Neural crest cell (in vitro differentiated cells): ENCODE measurements around the gene PHACTR1. TPM values are rescaled to one million over a fixed set of nuclear protein-coding genes. Genes with fewer than 3 reads are reported as not detected.

Experiments used
- DNase-seq: peaks from one replicate; pipeline ENCODE4 v3.0.0; 2021; ENCODE audit warnings: low read depth, mixed read lengths, low spot score
- H3K27ac Mint-ChIP-seq: one replicate; pipeline ENCODE4 v1.8.0; 2021; ENCODE audit warnings: mild to moderate bottlenecking, mixed read lengths; ENCODE audit not compliant: unreplicated experiment
- H3K27me3 Mint-ChIP-seq: 2 replicates; pipeline ENCODE4 v1.8.0; 2021; ENCODE audit warnings: low read depth, mild to moderate bottlenecking, mixed read lengths
- H3K36me3 Mint-ChIP-seq: 2 replicates; pipeline ENCODE4 v1.8.0; 2021; ENCODE audit warnings: low read depth, mild to moderate bottlenecking, mixed read lengths
- H3K4me1 Mint-ChIP-seq: 2 replicates; pipeline ENCODE4 v1.8.0; 2021; ENCODE audit warnings: mixed read lengths
- H3K4me3 Mint-ChIP-seq: one replicate; pipeline ENCODE4 v1.8.0; 2021; ENCODE audit warnings: mild to moderate bottlenecking, mixed read lengths
- H3K9me3 Mint-ChIP-seq: 2 replicates; pipeline ENCODE4 v1.8.0; 2021; ENCODE audit warnings: mixed read lengths
- CTCF ChIP-seq: fragments of 200-600 bp; sonication (generic); conservative IDR thresholded peaks from 2 replicates; pipeline ENCODE4 v1.5.0; 2021; ENCODE audit warnings: antibody characterized with exemption, mild to moderate bottlenecking
- total RNA-seq: library from RNA; stranded (reverse); gene quantifications from 2 replicates; pipeline ENCODE4 v1.2.1, GENCODE V29; 2021

PHACTR1 gene
- total RNA-seq, 1 donor from 2014 or later, result 10.4 TPM

DNA sequence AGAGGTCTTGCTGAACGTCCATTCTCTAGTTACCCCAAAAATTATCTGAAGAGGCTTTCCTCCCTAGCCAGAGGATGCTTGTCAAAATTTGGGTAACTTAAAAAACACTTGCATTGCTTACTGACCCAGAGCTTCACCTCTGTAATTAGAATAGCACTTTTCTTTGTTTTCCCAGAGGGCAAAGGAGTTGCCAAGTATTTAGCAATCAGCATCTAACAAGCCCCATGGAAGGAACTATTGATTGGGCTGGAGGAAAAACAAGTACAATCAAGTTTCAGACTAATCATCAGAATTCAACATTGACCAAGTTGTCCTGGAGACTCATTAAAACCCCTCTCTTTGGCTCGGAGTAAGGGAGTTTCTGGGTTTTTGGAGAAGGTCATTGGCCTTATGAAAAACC, 385.4 kb downstream of the PHACTR1 start:
- Mint-ChIP-seq H3K27ac (no peak overlapping the region), H3K4me1 (no peaks in the 10 kb centered on the region), H3K36me3 (no peaks in the 10 kb centered on the region), H3K4me3 (no peak overlapping the region), H3K27me3 (no peaks in the 10 kb centered on the region), H3K9me3 (no peaks in the 10 kb centered on the region)
- TF ChIP-seq CTCF, result no peak
- DNase-seq, result no peak

DNA sequence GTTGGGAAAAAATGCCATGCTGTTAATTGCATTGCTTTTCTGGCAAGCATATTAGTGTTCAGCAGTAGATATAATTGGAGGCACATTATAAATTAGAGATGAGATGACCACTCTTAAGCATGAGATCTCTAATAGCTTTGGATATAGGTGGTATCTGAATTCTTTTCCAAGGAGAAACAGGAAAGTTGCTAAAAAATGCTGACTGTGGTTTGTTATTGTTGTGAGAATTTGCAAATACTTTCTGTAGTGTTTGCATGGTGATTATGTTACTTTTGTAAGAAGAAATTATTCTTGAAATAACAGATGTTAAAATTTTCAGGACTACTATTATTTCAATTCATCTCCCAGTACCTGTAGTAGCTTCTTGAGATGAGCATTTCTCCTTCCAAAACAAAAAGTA, 386.6 kb downstream of the PHACTR1 start:
- DNase-seq, result no peak
- Mint-ChIP-seq H3K4me3 (no peak overlapping the region), H3K27ac (no peak overlapping the region), H3K4me1 (no peaks in the 10 kb centered on the region), H3K9me3 (no peaks in the 10 kb centered on the region), H3K36me3 (no peaks in the 10 kb centered on the region), H3K27me3 (no peaks in the 10 kb centered on the region)
- no peak for TF ChIP-seq CTCF

GRCh38 chr6:13105139-13105538, 388.6 kb downstream of the PHACTR1 start:
- no peak overlapping the region for H3K4me3 Mint-ChIP-seq
- no peak for TF ChIP-seq CTCF
- H3K27ac Mint-ChIP-seq, result no peak overlapping the region
- H3K27me3 Mint-ChIP-seq, result no peaks in the 10 kb centered on the region
- no peaks in the 10 kb centered on the region for H3K9me3 Mint-ChIP-seq
- H3K4me1 Mint-ChIP-seq, result no peaks in the 10 kb centered on the region
- no peak for DNase-seq
- H3K36me3 Mint-ChIP-seq, result no peaks in the 10 kb centered on the region

- DNase-seq, result no peak
- no peak overlapping the region for H3K27ac Mint-ChIP-seq
- TF ChIP-seq CTCF, result no peak
- no peak overlapping the region for H3K4me3 Mint-ChIP-seq
- peaks cover 7% of the 10 kb centered on the region for H3K36me3 Mint-ChIP-seq
- H3K4me1 Mint-ChIP-seq, result no peaks in the 10 kb centered on the region
- no peaks in the 10 kb centered on the region for H3K27me3 Mint-ChIP-seq
- peaks cover 13% of the 10 kb centered on the region for H3K9me3 Mint-ChIP-seq
Measured at GRCh38 chr6:13112921-13113320, 396.4 kb downstream of the PHACTR1 start.

DNA sequence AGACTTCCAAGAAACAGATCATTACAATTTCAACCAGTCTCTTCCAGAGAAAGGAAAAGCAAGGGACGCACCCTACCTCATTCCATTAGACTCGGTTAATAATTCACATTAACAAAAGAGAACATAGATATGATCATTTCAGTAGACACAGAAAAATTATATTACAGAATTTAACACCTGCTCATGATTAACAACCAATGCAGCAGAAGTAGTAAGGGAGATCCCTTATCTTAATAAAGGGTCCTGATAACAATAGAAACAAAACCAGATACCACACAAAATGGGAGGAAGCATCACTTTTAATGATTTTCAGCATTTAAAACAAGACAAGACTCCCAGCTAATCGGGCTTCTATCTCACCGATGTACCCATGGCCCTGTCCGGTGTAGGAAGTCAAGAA, 396.8 kb downstream of the PHACTR1 start:
- Mint-ChIP-seq H3K4me1 (no peaks in the 10 kb centered on the region), H3K36me3 (peaks cover 7% of the 10 kb centered on the region), H3K27me3 (no peaks in the 10 kb centered on the region), H3K4me3 (no peak overlapping the region), H3K9me3 (peaks cover 13% of the 10 kb centered on the region), H3K27ac (no peak overlapping the region)
- DNase-seq, result no peak
- no peak for TF ChIP-seq CTCF
